Mesothelial cell of epicardium (in vitro differentiated cells): Measurements from ENCODE around the gene KIAA0825. TPM values are rescaled to one million over a fixed set of nuclear protein-coding genes. Genes with fewer than 3 reads are reported as not detected.
"Not testable (repeated sequence)": the region's sequence is repeated elsewhere in the genome, so short reads cannot be mapped to it uniquely, and the experiment has no call there.

Experiments
- DNase-seq, 2 experiments: peaks; one replicate each; pipeline ENCODE4 v3.0.0; 2021; ENCODE audit warnings: low spot score in 2 of 2; ENCODE audit not compliant: unreplicated experiment in 2 of 2
- H3K27ac Mint-ChIP-seq: 2 replicates; pipeline ENCODE4 v1.8.0; 2021; ENCODE audit warnings: mixed read lengths
- H3K27me3 Mint-ChIP-seq: 2 replicates; pipeline ENCODE4 v1.8.0; 2021; ENCODE audit warnings: low read depth, mixed read lengths
- H3K36me3 Mint-ChIP-seq: 2 replicates; pipeline ENCODE4 v1.8.0; 2021; ENCODE audit warnings: mixed read lengths
- H3K4me1 Mint-ChIP-seq: 2 replicates; pipeline ENCODE4 v1.8.0; 2021; ENCODE audit warnings: mixed read lengths
- H3K4me3 Mint-ChIP-seq: 2 replicates; pipeline ENCODE4 v1.8.0; 2021; ENCODE audit warnings: mild to moderate bottlenecking, moderate library complexity, mixed read lengths
- H3K9me3 Mint-ChIP-seq: 2 replicates; pipeline ENCODE4 v1.8.0; 2021; ENCODE audit warnings: mixed read lengths
- total RNA-seq: library from RNA; stranded (reverse); gene quantifications from 3 replicates; pipeline ENCODE4 v1.2.1, GENCODE V29; 2021
- TF ChIP-seq, protein P1 (sequence below): fragments of 200-600 bp; sonication (generic); IDR thresholded peaks from one replicate; pipeline ENCODE4 v1.5.0; 2021; ENCODE audit warnings: antibody characterized with exemption; ENCODE audit not compliant: unreplicated experiment

KIAA0825 gene
- total RNA-seq, 1 donor from 2014 or later, result 5.4 TPM

DNA sequence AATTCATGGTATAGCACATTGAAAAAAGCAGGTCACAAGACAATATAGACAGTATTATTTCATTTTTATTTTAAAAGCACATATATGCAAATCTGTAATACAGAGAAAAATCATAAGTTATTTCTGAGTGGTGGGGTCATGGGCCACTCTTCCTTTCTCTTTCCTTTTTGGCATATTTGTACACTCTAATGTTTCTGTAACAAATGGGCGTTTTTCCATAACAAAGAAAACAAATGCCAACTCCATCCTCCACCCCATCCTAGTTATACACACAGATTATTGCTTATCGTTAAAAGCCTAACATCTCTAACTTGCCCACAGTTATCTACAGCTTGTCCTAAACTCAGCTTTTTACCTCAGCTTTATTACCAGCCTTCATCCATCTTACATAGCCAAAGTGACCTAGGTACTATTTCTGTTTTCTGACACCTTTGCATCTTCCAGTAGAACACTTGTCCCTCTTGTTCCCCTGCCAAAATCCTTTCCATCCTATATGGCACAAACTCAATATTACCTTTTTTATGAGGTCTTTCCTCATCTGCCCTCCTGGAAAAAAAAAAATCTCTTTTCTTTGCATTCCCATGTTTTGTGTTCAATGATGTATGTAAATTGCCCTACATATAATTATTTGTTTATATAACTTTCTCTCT is 4.1 kb downstream of the KIAA0825 start:
- Mint-ChIP-seq H3K9me3 (no peaks in the 10 kb centered on the region), H3K27me3 (no peaks in the 10 kb centered on the region), H3K4me3 (no peak overlapping the region), H3K4me1 (peaks cover 12% of the 10 kb centered on the region), H3K27ac (no peak overlapping the region), H3K36me3 (no peaks in the 10 kb centered on the region)
- no peak for DNase-seq
- TF ChIP-seq, protein P1, sequence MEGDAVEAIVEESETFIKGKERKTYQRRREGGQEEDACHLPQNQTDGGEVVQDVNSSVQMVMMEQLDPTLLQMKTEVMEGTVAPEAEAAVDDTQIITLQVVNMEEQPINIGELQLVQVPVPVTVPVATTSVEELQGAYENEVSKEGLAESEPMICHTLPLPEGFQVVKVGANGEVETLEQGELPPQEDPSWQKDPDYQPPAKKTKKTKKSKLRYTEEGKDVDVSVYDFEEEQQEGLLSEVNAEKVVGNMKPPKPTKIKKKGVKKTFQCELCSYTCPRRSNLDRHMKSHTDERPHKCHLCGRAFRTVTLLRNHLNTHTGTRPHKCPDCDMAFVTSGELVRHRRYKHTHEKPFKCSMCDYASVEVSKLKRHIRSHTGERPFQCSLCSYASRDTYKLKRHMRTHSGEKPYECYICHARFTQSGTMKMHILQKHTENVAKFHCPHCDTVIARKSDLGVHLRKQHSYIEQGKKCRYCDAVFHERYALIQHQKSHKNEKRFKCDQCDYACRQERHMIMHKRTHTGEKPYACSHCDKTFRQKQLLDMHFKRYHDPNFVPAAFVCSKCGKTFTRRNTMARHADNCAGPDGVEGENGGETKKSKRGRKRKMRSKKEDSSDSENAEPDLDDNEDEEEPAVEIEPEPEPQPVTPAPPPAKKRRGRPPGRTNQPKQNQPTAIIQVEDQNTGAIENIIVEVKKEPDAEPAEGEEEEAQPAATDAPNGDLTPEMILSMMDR, result no peak

DNA sequence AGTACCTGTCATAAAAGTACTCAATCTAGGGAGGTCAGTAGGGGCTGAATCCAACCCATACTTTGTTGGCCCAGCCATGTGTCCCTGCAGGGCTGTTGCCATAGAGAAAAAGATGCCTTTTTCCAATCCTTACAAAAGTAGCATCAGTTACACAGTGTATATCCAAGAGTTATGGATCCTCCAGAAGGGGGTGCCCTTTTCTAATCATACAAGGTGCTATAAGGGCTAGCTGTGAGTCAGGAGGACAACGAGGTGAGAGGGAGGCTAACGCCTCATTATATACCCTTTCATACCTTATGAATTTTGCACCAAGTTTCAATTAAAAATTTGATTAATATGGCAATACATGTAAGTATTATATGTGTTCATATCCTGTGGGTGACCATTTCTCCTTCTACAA is 4.8 kb downstream of the KIAA0825 start:
- H3K9me3 Mint-ChIP-seq, result no peaks in the 10 kb centered on the region
- H3K27ac Mint-ChIP-seq, result no peak overlapping the region
- no peak overlapping the region for H3K4me3 Mint-ChIP-seq
- TF ChIP-seq, protein P1, result no peak
- H3K36me3 Mint-ChIP-seq, result no peaks in the 10 kb centered on the region
- no peak for DNase-seq
- peaks cover 10% of the 10 kb centered on the region for H3K4me1 Mint-ChIP-seq
- H3K27me3 Mint-ChIP-seq, result no peaks in the 10 kb centered on the region

DNA sequence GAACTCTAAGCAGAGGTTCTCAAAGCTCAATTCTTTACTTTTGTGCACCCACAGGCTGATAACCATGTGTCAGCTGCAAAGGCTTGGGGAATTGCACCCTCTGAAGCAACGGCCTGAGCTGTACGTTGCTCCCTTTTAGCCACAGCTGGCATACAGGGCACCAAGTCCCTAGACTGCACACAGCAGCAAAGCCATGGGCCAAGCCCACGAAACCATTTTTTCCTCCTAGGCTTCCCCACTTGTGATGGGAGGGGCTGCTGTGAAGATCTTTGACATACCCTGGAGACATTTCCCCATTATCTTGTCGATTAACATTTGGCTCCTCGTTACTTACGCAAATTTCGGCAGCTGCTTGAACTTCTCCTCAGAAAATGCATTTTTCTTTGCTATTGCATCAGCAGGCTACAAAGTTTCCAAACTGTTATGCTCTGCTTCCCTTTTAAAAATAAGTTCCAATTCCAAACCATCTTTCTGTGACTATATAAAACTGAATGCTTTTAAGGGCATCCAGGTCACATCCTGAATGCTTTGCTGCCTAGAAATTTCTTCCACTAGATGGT is 23.0 kb downstream of the KIAA0825 start:
- TF ChIP-seq, protein P1, result no peak

DNA sequence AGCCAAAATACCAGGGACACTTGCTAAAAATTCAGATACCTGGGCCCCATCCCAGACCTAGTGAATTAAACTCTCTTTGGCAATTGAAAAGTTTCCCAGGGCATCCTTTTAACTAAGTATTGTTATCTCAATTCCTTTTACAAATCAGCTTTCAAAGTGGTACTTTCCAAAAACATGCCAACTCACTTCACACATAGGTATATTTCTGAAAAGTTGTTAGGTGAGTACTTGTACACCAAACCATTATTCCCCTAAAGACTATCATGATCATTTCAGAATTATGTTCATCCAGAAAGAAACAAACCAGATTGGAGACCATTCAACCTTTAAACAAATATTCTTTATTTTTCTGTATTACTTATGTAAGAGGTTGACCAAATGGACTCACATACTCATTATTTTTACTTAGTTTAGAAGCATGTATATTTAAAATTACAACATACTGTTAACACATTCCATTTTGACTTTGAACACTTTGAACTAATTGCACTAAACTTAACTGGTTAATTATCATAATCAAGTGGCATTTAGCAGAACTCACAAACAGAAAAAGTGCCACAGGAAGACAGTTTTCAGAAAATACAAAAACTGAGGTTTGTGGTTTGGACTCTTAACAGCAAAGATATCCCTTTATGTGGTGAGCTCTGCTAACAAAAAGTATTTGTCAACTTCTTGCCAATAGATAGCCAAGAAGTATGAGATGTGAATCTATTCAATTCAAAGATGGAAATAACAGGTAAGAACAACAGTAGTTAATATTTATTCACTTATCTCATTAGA is 40.7 kb downstream of the KIAA0825 start:
- Mint-ChIP-seq H3K27ac (no peak overlapping the region), H3K9me3 (no peaks in the 10 kb centered on the region), H3K27me3 (no peaks in the 10 kb centered on the region), H3K36me3 (no peaks in the 10 kb centered on the region), H3K4me1 (peaks cover 6% of the 10 kb centered on the region), H3K4me3 (no peak overlapping the region)
- TF ChIP-seq, protein P1, result no peak
- no peak for DNase-seq

More for the DNA sequence above, 23.0 kb downstream of the KIAA0825 start:
- Mint-ChIP-seq H3K9me3 (peaks cover 3% of the 10 kb centered on the region), H3K27ac (no peak overlapping the region), H3K4me3 (no peak overlapping the region), H3K4me1 (no peaks in the 10 kb centered on the region), H3K36me3 (no peaks in the 10 kb centered on the region), H3K27me3 (no peaks in the 10 kb centered on the region)
- no peak for DNase-seq

DNA sequence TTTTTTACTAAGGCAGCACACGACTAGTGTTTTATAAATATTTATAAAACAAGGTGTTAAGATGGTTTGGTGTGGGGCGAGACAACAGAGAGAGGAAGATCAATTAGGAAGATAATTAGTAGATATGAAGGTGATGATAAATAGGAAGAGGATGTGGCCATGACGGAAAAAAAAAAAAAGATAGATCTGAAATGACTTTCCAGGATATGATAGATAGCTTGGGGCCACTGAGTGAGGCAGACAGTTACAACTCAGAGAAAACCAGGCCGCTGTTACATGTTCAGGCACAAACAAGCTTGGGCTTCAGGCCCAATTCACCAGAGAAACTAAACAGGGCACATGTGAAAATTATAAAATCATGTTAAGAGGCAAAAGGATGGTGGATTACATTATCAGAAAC is 43.2 kb downstream of the KIAA0825 start:
- H3K36me3 Mint-ChIP-seq, result no peaks in the 10 kb centered on the region
- no peak overlapping the region for H3K27ac Mint-ChIP-seq
- TF ChIP-seq, protein P1, result no peak

DNA sequence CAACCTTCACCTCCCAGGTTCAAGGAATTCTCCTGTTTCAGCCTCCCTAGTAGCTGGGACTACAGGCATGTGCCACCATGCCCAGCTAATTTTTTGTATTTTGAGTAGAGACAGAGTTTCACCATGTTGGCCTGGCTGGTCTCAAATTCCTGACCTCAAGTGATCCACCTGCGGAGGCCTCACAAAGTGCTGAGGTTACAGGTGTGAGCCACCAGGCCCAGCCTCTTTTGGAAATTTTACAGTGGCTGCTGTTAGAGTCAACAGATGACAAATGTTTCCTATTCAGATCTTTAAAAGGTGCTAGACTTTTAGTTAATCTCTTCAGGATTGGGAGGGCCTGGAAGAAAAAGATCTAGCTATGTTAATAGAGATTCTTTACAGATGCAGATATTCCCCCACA is 45.1 kb downstream of the KIAA0825 start:
- H3K4me3 Mint-ChIP-seq, H3K27ac Mint-ChIP-seq: not testable (repeated sequence)

More for the DNA sequence above, 43.2 kb downstream of the KIAA0825 start:
- H3K4me3 Mint-ChIP-seq, result no peak overlapping the region
- no peak for DNase-seq
- no peaks in the 10 kb centered on the region for H3K27me3 Mint-ChIP-seq
- no peaks in the 10 kb centered on the region for H3K4me1 Mint-ChIP-seq
- no peaks in the 10 kb centered on the region for H3K9me3 Mint-ChIP-seq

More for the DNA sequence above, 45.1 kb downstream of the KIAA0825 start:
- H3K27me3 Mint-ChIP-seq, H3K9me3 Mint-ChIP-seq, H3K36me3 Mint-ChIP-seq, DNase-seq, H3K4me1 Mint-ChIP-seq: not testable (repeated sequence)
